Skeletal muscle satellite cell (primary cell): Measurements from ENCODE around the gene MCRIP2.

Experiments
- H3K27me3 ChIP-seq: 2 replicates; pipeline ENCODE4 v1.7.0; 2013; ENCODE audit warnings: low read length; ENCODE audit not compliant: control insufficient read depth, insufficient read depth
- H3K36me3 ChIP-seq: 2 replicates; pipeline ENCODE4 v1.7.0; 2013; ENCODE audit warnings: mild to moderate bottlenecking, control low read depth, low read length; ENCODE audit not compliant: insufficient read depth
- H3K4me1 ChIP-seq: 2 replicates; pipeline ENCODE4 v1.7.0; 2013; ENCODE audit warnings: low read length; ENCODE audit not compliant: control insufficient read depth, insufficient read depth
- H3K4me2 ChIP-seq: 2 replicates; pipeline ENCODE4 v1.7.0; 2013; ENCODE audit warnings: mild to moderate bottlenecking, low read length
- H3K4me3 ChIP-seq: 2 replicates; pipeline ENCODE4 v1.7.0; 2013; ENCODE audit warnings: low read length
- H3K9ac ChIP-seq: 2 replicates; pipeline ENCODE4 v1.7.0; 2013; ENCODE audit warnings: mild to moderate bottlenecking, low read depth, low read length, moderate library complexity
- H3K9me3 ChIP-seq: replicated peaks from 2 replicates; pipeline ENCODE4 v1.7.0; 2013; ENCODE audit warnings: mild to moderate bottlenecking, control low read depth, low read length

MCRIP2 gene

GRCh38 chr16:677316-678190 is 35.9 kb downstream of the MCRIP2 start:
- no peak overlapping the region for H3K9ac ChIP-seq
- no peaks in the 10 kb centered on the region for H3K9me3 ChIP-seq
- no peaks in the 10 kb centered on the region for H3K27me3 ChIP-seq
- no peak overlapping the region for H3K4me2 ChIP-seq
- no peak overlapping the region for H3K4me3 ChIP-seq
- H3K4me1 ChIP-seq = peaks cover 23% of the 10 kb centered on the region
- peaks cover 28% of the 10 kb centered on the region for H3K36me3 ChIP-seq

GRCh38 chr16:678209-678857 is 36.7 kb downstream of the MCRIP2 start:
- no peak overlapping the region for H3K4me3 ChIP-seq
- H3K9me3 ChIP-seq = no peaks in the 10 kb centered on the region
- peaks cover 28% of the 10 kb centered on the region for H3K36me3 ChIP-seq
- no peaks in the 10 kb centered on the region for H3K27me3 ChIP-seq
- no peak overlapping the region for H3K9ac ChIP-seq
- peaks cover 30% of the 10 kb centered on the region for H3K4me1 ChIP-seq
- H3K4me2 ChIP-seq = no peak overlapping the region

GRCh38 chr16:678858-679813 is 37.5 kb downstream of the MCRIP2 start:
- Histone ChIP-seq H3K9ac (peak overlapping the region; percentile 51), H3K4me3 (peak overlapping the region; percentile 75), H3K27me3 (no peaks in the 10 kb centered on the region), H3K9me3 (no peaks in the 10 kb centered on the region), H3K4me2 (peak overlapping the region; percentile 93), H3K36me3 (peaks cover 23% of the 10 kb centered on the region), H3K4me1 (peaks cover 37% of the 10 kb centered on the region)

- Histone ChIP-seq H3K4me2 (peak within 1 kb of the TSS; percentile 100), H3K9ac (peak within 1 kb of the TSS; percentile 91), H3K27me3 (no peaks in the 10 kb centered on the region), H3K9me3 (no peaks in the 10 kb centered on the region), H3K4me1 (peaks cover 44% of the 10 kb centered on the region), H3K36me3 (peaks cover 24% of the 10 kb centered on the region), H3K4me3 (peak within 1 kb of the TSS; percentile 96)
These were observed 38.4 kb downstream of the MCRIP2 start, which contains the start of gene STUB1 for GRCh38 chr16:679814-680624. STUB1 (plus strand) TSS chr16:680410; CDS start chr16:680526, 116 bp downstream.

GRCh38 chr16:680625-680945 is 39.0 kb downstream of the MCRIP2 start:
- H3K4me1 ChIP-seq = peaks cover 41% of the 10 kb centered on the region
- peak overlapping the region; percentile 100 for H3K4me2 ChIP-seq
- peak overlapping the region; percentile 91 for H3K9ac ChIP-seq
- no peaks in the 10 kb centered on the region for H3K27me3 ChIP-seq
- peak overlapping the region; percentile 96 for H3K4me3 ChIP-seq
- H3K9me3 ChIP-seq = no peaks in the 10 kb centered on the region
- peaks cover 30% of the 10 kb centered on the region for H3K36me3 ChIP-seq

- Histone ChIP-seq H3K9me3 (no peaks in the 10 kb centered on the region), H3K4me3 (peak overlapping the region; percentile 96), H3K4me2 (peak overlapping the region; percentile 100), H3K9ac (peak overlapping the region; percentile 91), H3K4me1 (peaks cover 41% of the 10 kb centered on the region), H3K27me3 (no peaks in the 10 kb centered on the region), H3K36me3 (peaks cover 33% of the 10 kb centered on the region)
These were observed 39.5 kb downstream of the MCRIP2 start for GRCh38 chr16:680967-681745.

GRCh38 chr16:681746-682427 is 40.3 kb downstream of the MCRIP2 start:
- Histone ChIP-seq H3K36me3 (peaks cover 35% of the 10 kb centered on the region), H3K9me3 (no peaks in the 10 kb centered on the region), H3K27me3 (no peaks in the 10 kb centered on the region), H3K9ac (peak overlapping the region; percentile 91), H3K4me1 (peaks cover 41% of the 10 kb centered on the region), H3K4me2 (peak overlapping the region; percentile 100), H3K4me3 (peak overlapping the region; percentile 96)

- H3K4me2 ChIP-seq = peak overlapping the region; percentile 94
- H3K9ac ChIP-seq = peak overlapping the region; percentile 76
- H3K4me1 ChIP-seq = peaks cover 41% of the 10 kb centered on the region
- peak overlapping the region; percentile 79 for H3K4me3 ChIP-seq
- no peaks in the 10 kb centered on the region for H3K27me3 ChIP-seq
- peaks cover 35% of the 10 kb centered on the region for H3K36me3 ChIP-seq
- H3K9me3 ChIP-seq = no peaks in the 10 kb centered on the region
These were observed 41.1 kb downstream of the MCRIP2 start for GRCh38 chr16:682493-683395.

- no peaks in the 10 kb centered on the region for H3K27me3 ChIP-seq
- peak overlapping the region; percentile 94 for H3K4me2 ChIP-seq
- H3K9me3 ChIP-seq = no peaks in the 10 kb centered on the region
- H3K4me1 ChIP-seq = peaks cover 41% of the 10 kb centered on the region
- H3K36me3 ChIP-seq = peaks cover 35% of the 10 kb centered on the region
- peak overlapping the region; percentile 79 for H3K4me3 ChIP-seq
- H3K9ac ChIP-seq = peak overlapping the region; percentile 76
These were observed 41.9 kb downstream of the MCRIP2 start for GRCh38 chr16:683396-684070.
